GM19455 (cell line): ENCODE results near the gene MGAT3.
"Not testable (repeated sequence)": the region's sequence is repeated elsewhere in the genome, so short reads cannot be mapped to it uniquely, and the experiment has no call there.

ENCODE experiments used
- ATAC-seq: cut with Tn5 transposase; IDR thresholded peaks from one replicate; pipeline ENCODE4 v1.9.1; 2021; ENCODE audit not compliant: unreplicated experiment

The MGAT3 gene

GRCh38 chr22:39489094-39490068, 32.6 kb downstream of the MGAT3 start:
- ATAC-seq: no peak

- no peak for ATAC-seq
Observed at GRCh38 chr22:39490135-39490798, 33.5 kb downstream of the MGAT3 start.

GRCh38 chr22:39490966-39491680, 34.3 kb downstream of the MGAT3 start:
- no peak for ATAC-seq

- no peak for ATAC-seq
Observed at GRCh38 chr22:39491696-39492095, 34.9 kb downstream of the MGAT3 start.

- no peak for ATAC-seq
Observed at GRCh38 chr22:39492186-39492585, 35.4 kb downstream of the MGAT3 start.

- no peak for ATAC-seq
Observed at GRCh38 chr22:39493759-39494158, 36.9 kb downstream of the MGAT3 start.

GRCh38 chr22:39494471-39495120, 37.8 kb downstream of the MGAT3 start:
- ATAC-seq: no peak

GRCh38 chr22:39496131-39496838, 39.5 kb downstream of the MGAT3 start:
- no peak for ATAC-seq

- ATAC-seq: no peak
Observed at GRCh38 chr22:39497429-39497828, 40.6 kb downstream of the MGAT3 start.

- no peak for ATAC-seq
Observed at GRCh38 chr22:39498368-39498767, 41.6 kb downstream of the MGAT3 start.

- ATAC-seq: no peak
Observed at GRCh38 chr22:39498802-39499201, 42.0 kb downstream of the MGAT3 start.

- ATAC-seq: no peak
Observed at GRCh38 chr22:39500101-39500500, 43.3 kb downstream of the MGAT3 start.

GRCh38 chr22:39501644-39502108, 44.9 kb downstream of the MGAT3 start:
- peak; percentile 25 for ATAC-seq

GRCh38 chr22:39502109-39502788, 45.4 kb downstream of the MGAT3 start, which contains the start of gene MIEF1:
Gene MIEF1 (plus strand): TSS chr22:39502290. CDS start chr22:39511295, 9,005 bp downstream.
- peak; percentile 72 for ATAC-seq

GRCh38 chr22:39502789-39503409, 46.1 kb downstream of the MGAT3 start:
- ATAC-seq: no peak

- no peak for ATAC-seq
Observed at GRCh38 chr22:39503630-39504029, 46.8 kb downstream of the MGAT3 start.

- no peak for ATAC-seq
Observed at GRCh38 chr22:39504071-39504470, 47.3 kb downstream of the MGAT3 start.

- not testable (repeated sequence) for ATAC-seq
Observed at GRCh38 chr22:39507021-39507420, 50.2 kb downstream of the MGAT3 start.

GRCh38 chr22:39508393-39508792, 51.6 kb downstream of the MGAT3 start:
- ATAC-seq: no peak
